Upper lobe of left lung (tissue), 4 donors: ENCODE measurements around the gene OR2M5.

ENCODE experiments used
- POLR2A ChIP-seq, 4 donors: fragments of 450-650 bp; IDR thresholded peaks; one replicate each; pipeline ENCODE4 v1.5.1; 2016 to 2017; ENCODE audit warnings: antibody characterized with exemption in 4 of 4, mild to moderate bottlenecking in 2 of 4
- POLR2AphosphoS5 ChIP-seq, 2 donors: sonication (generic); formaldehyde crosslinking; IDR thresholded peaks; one replicate each; pipeline ENCODE4 v1.5.1; 2017; ENCODE audit warnings: antibody characterized with exemption in 2 of 2
- TF ChIP-seq, protein P1 (sequence below), 6 experiments: fragments of 450-650 bp in 4 of 6; fragments of 200-600 bp in 2 of 6; sonication (generic) in 2 of 6; IDR thresholded peaks; one replicate each; pipeline ENCODE4 v1.5.1; 2016 to 2019; ENCODE audit warnings: antibody characterized with exemption in 6 of 6

DNA sequence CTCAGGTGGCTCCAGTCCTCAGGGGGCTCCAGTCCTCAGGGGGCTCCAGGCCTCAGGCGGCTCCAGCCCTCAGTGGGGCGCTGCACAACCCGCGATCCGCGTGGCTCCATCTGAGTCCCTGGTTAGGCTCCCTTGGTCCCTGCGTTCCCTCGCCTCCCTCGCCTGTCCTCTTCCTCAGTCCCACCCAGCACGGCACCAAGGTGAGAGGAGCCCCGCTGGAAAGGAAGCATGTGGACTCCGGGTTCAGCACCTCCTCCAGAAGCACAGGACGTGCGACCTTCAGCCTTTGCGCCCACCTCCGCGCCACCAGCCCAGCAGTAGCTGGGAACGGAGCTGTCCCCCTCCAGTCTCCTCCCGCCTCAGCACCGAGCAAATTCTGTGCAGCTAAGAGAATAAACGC, 8.1 kb upstream of the OR2M5 start:
- TF ChIP-seq, protein P1, sequence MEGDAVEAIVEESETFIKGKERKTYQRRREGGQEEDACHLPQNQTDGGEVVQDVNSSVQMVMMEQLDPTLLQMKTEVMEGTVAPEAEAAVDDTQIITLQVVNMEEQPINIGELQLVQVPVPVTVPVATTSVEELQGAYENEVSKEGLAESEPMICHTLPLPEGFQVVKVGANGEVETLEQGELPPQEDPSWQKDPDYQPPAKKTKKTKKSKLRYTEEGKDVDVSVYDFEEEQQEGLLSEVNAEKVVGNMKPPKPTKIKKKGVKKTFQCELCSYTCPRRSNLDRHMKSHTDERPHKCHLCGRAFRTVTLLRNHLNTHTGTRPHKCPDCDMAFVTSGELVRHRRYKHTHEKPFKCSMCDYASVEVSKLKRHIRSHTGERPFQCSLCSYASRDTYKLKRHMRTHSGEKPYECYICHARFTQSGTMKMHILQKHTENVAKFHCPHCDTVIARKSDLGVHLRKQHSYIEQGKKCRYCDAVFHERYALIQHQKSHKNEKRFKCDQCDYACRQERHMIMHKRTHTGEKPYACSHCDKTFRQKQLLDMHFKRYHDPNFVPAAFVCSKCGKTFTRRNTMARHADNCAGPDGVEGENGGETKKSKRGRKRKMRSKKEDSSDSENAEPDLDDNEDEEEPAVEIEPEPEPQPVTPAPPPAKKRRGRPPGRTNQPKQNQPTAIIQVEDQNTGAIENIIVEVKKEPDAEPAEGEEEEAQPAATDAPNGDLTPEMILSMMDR (IDR thresholded peaks at IDR 0.05): no peak
- TF ChIP-seq POLR2AphosphoS5 (IDR thresholded peaks at IDR 0.05) (no peak), POLR2A (IDR thresholded peaks at IDR 0.05) (no peak)
